Activated T-helper 2 cell treated with anti-CD3 and anti-CD28 coated beads, Interferon-gamma antibody, Interleukin-2, Interleukin-4, amounts not matched to agents 10 μg/mL and 5 μg/mL and 100 μg/mL, durations not matched to agents 14 hours and 24 hours and 36 hours (primary cell): ENCODE measurements around the gene TYW5. TPM values are rescaled to one million over a fixed set of nuclear protein-coding genes. Genes with fewer than 3 reads are reported as not detected.
A peak's percentile ranks its signal among the peaks of the same experiment; 100 is the strongest.
"Not testable (repeated sequence)": the region's sequence is repeated elsewhere in the genome, so short reads cannot be mapped to it uniquely, and the experiment has no call there.

Experiments used
- DNase-seq: peaks from one replicate; pipeline ENCODE4 v3.0.0; 2021; ENCODE audit warnings: low spot score
- H3K27ac Mint-ChIP-seq: one replicate; pipeline ENCODE4 v1.8.0; 2021; ENCODE audit warnings: mixed read lengths
- H3K27me3 Mint-ChIP-seq: one replicate; pipeline ENCODE4 v1.8.0; 2021; ENCODE audit warnings: low read depth, mixed read lengths
- H3K36me3 Mint-ChIP-seq: one replicate; pipeline ENCODE4 v1.8.0; 2021; ENCODE audit warnings: low read depth, mixed read lengths
- H3K4me1 Mint-ChIP-seq: one replicate; pipeline ENCODE4 v1.8.0; 2021; ENCODE audit warnings: low read depth, mixed read lengths
- H3K4me3 Mint-ChIP-seq: one replicate; pipeline ENCODE4 v1.8.0; 2021; ENCODE audit warnings: low read depth, mild to moderate bottlenecking, moderate library complexity, mixed read lengths
- H3K9me3 Mint-ChIP-seq: one replicate; pipeline ENCODE4 v1.8.0; 2021; ENCODE audit warnings: mixed read lengths
- intact Hi-C: fragments of 100-400 bp; cut with micrococcal nuclease; formaldehyde crosslinking; loops from one replicate; pipeline ENCODE4 v1.15.1; 2023
- total RNA-seq: library from RNA; stranded (reverse); gene quantifications from 2 replicates; pipeline ENCODE4 v1.2.3, GENCODE V29; 2022

TYW5 gene
- total RNA-seq, 1 donor from 2014 or later = 11.0 TPM

GRCh38 chr2:199932312-199932855 lies 22.9 kb downstream of the TYW5 start:
- H3K9me3 Mint-ChIP-seq = no peaks in the 10 kb centered on the region
- DNase-seq = no peak

GRCh38 chr2:199929262-199929661 lies 26.0 kb downstream of the TYW5 start:
- H3K4me1 Mint-ChIP-seq = peaks cover 8% of the 10 kb centered on the region
- no peaks in the 10 kb centered on the region for H3K9me3 Mint-ChIP-seq
- no peak overlapping the region for H3K4me3 Mint-ChIP-seq
- no peak overlapping the region for H3K27ac Mint-ChIP-seq
- H3K36me3 Mint-ChIP-seq = peaks cover 58% of the 10 kb centered on the region
- intact Hi-C loops = no loop called here
- DNase-seq = no peak
- no peaks in the 10 kb centered on the region for H3K27me3 Mint-ChIP-seq

More at GRCh38 chr2:199932312-199932855, 22.9 kb downstream of the TYW5 start:
- H3K27ac Mint-ChIP-seq = no peak overlapping the region
- H3K4me1 Mint-ChIP-seq = no peaks in the 10 kb centered on the region
- no peak overlapping the region for H3K4me3 Mint-ChIP-seq
- intact Hi-C loops = no loop called here
- H3K36me3 Mint-ChIP-seq = peaks cover 48% of the 10 kb centered on the region
- H3K27me3 Mint-ChIP-seq = no peaks in the 10 kb centered on the region

- no peaks in the 10 kb centered on the region for H3K27me3 Mint-ChIP-seq
- intact Hi-C loops = no loop called here
- H3K9me3 Mint-ChIP-seq = no peaks in the 10 kb centered on the region
- no peak for DNase-seq
- no peak overlapping the region for H3K27ac Mint-ChIP-seq
- peaks cover 59% of the 10 kb centered on the region for H3K36me3 Mint-ChIP-seq
- peaks cover 14% of the 10 kb centered on the region for H3K4me1 Mint-ChIP-seq
- H3K4me3 Mint-ChIP-seq = no peak overlapping the region
Observed at GRCh38 chr2:199928626-199929025, 26.7 kb downstream of the TYW5 start.

GRCh38 chr2:199928226-199928625 lies 27.1 kb downstream of the TYW5 start:
- no peak for DNase-seq
- H3K9me3 Mint-ChIP-seq = no peaks in the 10 kb centered on the region
- intact Hi-C loops = no loop called here
- peaks cover 59% of the 10 kb centered on the region for H3K36me3 Mint-ChIP-seq
- peaks cover 15% of the 10 kb centered on the region for H3K4me1 Mint-ChIP-seq
- H3K27ac Mint-ChIP-seq = no peak overlapping the region
- H3K27me3 Mint-ChIP-seq = no peaks in the 10 kb centered on the region
- H3K4me3 Mint-ChIP-seq = no peak overlapping the region

GRCh38 chr2:199926806-199927205 lies 28.5 kb downstream of the TYW5 start:
- peaks cover 57% of the 10 kb centered on the region for H3K36me3 Mint-ChIP-seq
- no peak overlapping the region for H3K27ac Mint-ChIP-seq
- no peak overlapping the region for H3K4me3 Mint-ChIP-seq
- H3K27me3 Mint-ChIP-seq = no peaks in the 10 kb centered on the region
- DNase-seq = no peak
- peaks cover 20% of the 10 kb centered on the region for H3K4me1 Mint-ChIP-seq
- H3K9me3 Mint-ChIP-seq = no peaks in the 10 kb centered on the region
- intact Hi-C loops = no loop called here

- Mint-ChIP-seq H3K36me3 (peaks cover 50% of the 10 kb centered on the region), H3K4me3 (no peak overlapping the region), H3K27me3 (no peaks in the 10 kb centered on the region), H3K9me3 (no peaks in the 10 kb centered on the region), H3K4me1 (peaks cover 23% of the 10 kb centered on the region), H3K27ac (peak overlapping the region; percentile 10)
- intact Hi-C loops = no loop called here
- no peak for DNase-seq
Observed at GRCh38 chr2:199923924-199924323, 31.4 kb downstream of the TYW5 start.

- intact Hi-C loops = no loop called here
- Mint-ChIP-seq H3K36me3 (peaks cover 52% of the 10 kb centered on the region), H3K4me3 (no peak overlapping the region), H3K4me1 (peaks cover 23% of the 10 kb centered on the region), H3K27ac (no peak overlapping the region), H3K27me3 (no peaks in the 10 kb centered on the region), H3K9me3 (no peaks in the 10 kb centered on the region)
- no peak for DNase-seq
Observed at GRCh38 chr2:199922856-199923255, 32.4 kb downstream of the TYW5 start.

GRCh38 chr2:199916980-199917379 lies 38.3 kb downstream of the TYW5 start:
- H3K27ac Mint-ChIP-seq = no peak overlapping the region

GRCh38 chr2:199914372-199914958 lies 40.8 kb downstream of the TYW5 start:
- Mint-ChIP-seq H3K27me3 (no peaks in the 10 kb centered on the region), H3K9me3 (peaks cover 17% of the 10 kb centered on the region), H3K4me3 (peak overlapping the region; percentile 51), H3K27ac (peak overlapping the region; percentile 4), H3K36me3 (peaks cover 57% of the 10 kb centered on the region), H3K4me1 (peaks cover 23% of the 10 kb centered on the region)
- intact Hi-C loops = loop anchor here (5.0 kb wide), 2 partner anchors 63 to 403 kb away; no protein-coding TSS in a partner anchor
- no peak for DNase-seq

More at GRCh38 chr2:199916980-199917379, 38.3 kb downstream of the TYW5 start:
- DNase-seq = no peak
- H3K9me3 Mint-ChIP-seq = peaks cover 17% of the 10 kb centered on the region
- H3K36me3 Mint-ChIP-seq = peaks cover 63% of the 10 kb centered on the region
- H3K4me3 Mint-ChIP-seq = no peak overlapping the region
- H3K4me1 Mint-ChIP-seq = peaks cover 21% of the 10 kb centered on the region
- H3K27me3 Mint-ChIP-seq = no peaks in the 10 kb centered on the region
- intact Hi-C loops = no loop called here

GRCh38 chr2:199912553-199913114 lies 42.7 kb downstream of the TYW5 start:
- intact Hi-C loops = loop anchor here (5.0 kb wide), 2 partner anchors 65 to 405 kb away; no protein-coding TSS in a partner anchor
- Mint-ChIP-seq H3K4me1 (peaks cover 23% of the 10 kb centered on the region), H3K4me3 (peak overlapping the region; percentile 92)

GRCh38 chr2:199911877-199912161 lies 43.5 kb downstream of the TYW5 start:
- peaks cover 11% of the 10 kb centered on the region for H3K9me3 Mint-ChIP-seq
- DNase-seq = no peak
- H3K27ac Mint-ChIP-seq = peak overlapping the region; percentile 96
- peaks cover 33% of the 10 kb centered on the region for H3K36me3 Mint-ChIP-seq
- intact Hi-C loops = loop anchor here (1.0 to 5.0 kb wide), 5 partner anchors 43 to 405 kb away; partner anchors contain the start of genes FTCDNL1, MAIP1 and TYW5
- H3K27me3 Mint-ChIP-seq = peaks cover 6% of the 10 kb centered on the region
- H3K4me3 Mint-ChIP-seq = peak overlapping the region; percentile 92
- peaks cover 23% of the 10 kb centered on the region for H3K4me1 Mint-ChIP-seq

More at GRCh38 chr2:199912553-199913114, 42.7 kb downstream of the TYW5 start:
- peaks cover 16% of the 10 kb centered on the region for H3K9me3 Mint-ChIP-seq
- not testable (repeated sequence) for H3K27me3 Mint-ChIP-seq, H3K27ac Mint-ChIP-seq, DNase-seq
- H3K36me3 Mint-ChIP-seq = peaks cover 41% of the 10 kb centered on the region

GRCh38 chr2:199911052-199911876 lies 44.0 kb downstream of the TYW5 start, which contains the start of gene C2orf69:
Gene C2orf69, plus strand, starts transcription at chr2:199911293. Its CDS starts 146 bp downstream, at chr2:199911439.
- peak within 1 kb of the TSS; percentile 96 for H3K27ac Mint-ChIP-seq
- H3K9me3 Mint-ChIP-seq = peaks cover 6% of the 10 kb centered on the region
- H3K36me3 Mint-ChIP-seq = peaks cover 28% of the 10 kb centered on the region
- peaks cover 23% of the 10 kb centered on the region for H3K4me1 Mint-ChIP-seq
- H3K4me3 Mint-ChIP-seq = peak within 1 kb of the TSS; percentile 92
- intact Hi-C loops = loop anchor here (1.0 to 5.0 kb wide), 5 partner anchors 44 to 406 kb away; partner anchors contain the start of genes FTCDNL1, MAIP1 and TYW5
- peak; percentile 91 for DNase-seq
- peaks cover 6% of the 10 kb centered on the region for H3K27me3 Mint-ChIP-seq
